ENCODE results near the gene TCF20.

Gene TCF20

GRCh38 chr22:42270510-42271190 lies at the start of gene TCF20:
Gene TCF20, minus strand, starts transcription at chr22:42270653. Its CDS starts 55,348 bp downstream, at chr22:42215305.
- peak; percentile 65 for DNase-seq

GRCh38 chr22:42319386-42319785 lies 48.9 kb upstream of the TCF20 start:
- DNase-seq, result no peak

GRCh38 chr22:42318967-42319366 lies 48.5 kb upstream of the TCF20 start:
- no peak for DNase-seq

- no peak for DNase-seq
These were observed 47.5 kb upstream of the TCF20 start for GRCh38 chr22:42317691-42318547.

GRCh38 chr22:42317008-42317407 lies 46.6 kb upstream of the TCF20 start:
- DNase-seq, result no peak

GRCh38 chr22:42315392-42315756 lies 44.9 kb upstream of the TCF20 start:
- no peak for DNase-seq

GRCh38 chr22:42314709-42315391 lies 44.4 kb upstream of the TCF20 start:
- no peak for DNase-seq

GRCh38 chr22:42313804-42314581 lies 43.5 kb upstream of the TCF20 start:
- DNase-seq, result peak; percentile 36

- DNase-seq, result no peak
These were observed 42.8 kb upstream of the TCF20 start for GRCh38 chr22:42313204-42313603.

- DNase-seq, result no peak
These were observed 40.0 kb upstream of the TCF20 start for GRCh38 chr22:42310291-42311015.

GRCh38 chr22:42309865-42310264 lies 39.4 kb upstream of the TCF20 start:
- DNase-seq, result no peak

- no peak for DNase-seq
These were observed 38.5 kb upstream of the TCF20 start for GRCh38 chr22:42308892-42309468.

GRCh38 chr22:42307806-42308563 lies 37.5 kb upstream of the TCF20 start:
- DNase-seq, result no peak

- no peak for DNase-seq
These were observed 35.6 kb upstream of the TCF20 start for GRCh38 chr22:42306010-42306409.

- DNase-seq, result no peak
These were observed 33.9 kb upstream of the TCF20 start for GRCh38 chr22:42304324-42304790.

- DNase-seq, result no peak
These were observed 33.2 kb upstream of the TCF20 start for GRCh38 chr22:42303396-42304323.

GRCh38 chr22:42301742-42302102 lies 31.3 kb upstream of the TCF20 start:
- no peak for DNase-seq

GRCh38 chr22:42301077-42301741 lies 30.8 kb upstream of the TCF20 start:
- DNase-seq, result no peak

All from activated CD4-positive, alpha-beta T cell treated with anti-CD3 and anti-CD28 coated beads for 1 hour (primary cell).